Body of pancreas (tissue), 4 donors: ENCODE results near the gene MXD3. TPM values are rescaled to one million over a fixed set of nuclear protein-coding genes. Genes with fewer than 3 reads are reported as not detected.

Experiments
- ATAC-seq: fragments of 150-250 bp; one replicate; pipeline ENCODE4 v1.9.1; 2016
- DNase-seq, 4 donors: peaks; one replicate each; pipeline ENCODE4 v3.0.0-alpha.2; 2019
- H3K27ac ChIP-seq, 4 donors: fragments of 200-600 bp; sonication (generic); 1 replicate in 3 of 4; 2 replicates in 1 of 4; pipeline versions ENCODE4 v1.5.1 to v1.6.1; 2016 to 2019; ENCODE audit warnings: mild to moderate bottlenecking in 1 of 4, mixed read lengths in 1 of 4, moderate library complexity in 1 of 4
- H3K27me3 ChIP-seq, 2 donors: fragments of 200-600 bp; sonication (generic); one replicate each; pipeline ENCODE4 v1.6.0; 2016; ENCODE audit warnings: mild to moderate bottlenecking in 1 of 2
- H3K36me3 ChIP-seq, 2 donors: fragments of 200-600 bp; sonication (generic); replicated peaks in 1 of 2; 2 replicates each; pipeline ENCODE4 v1.5.1; 2016; ENCODE audit warnings: low read depth in 2 of 2; ENCODE audit not compliant: insufficient read depth in 1 of 2
- H3K4me1 ChIP-seq: fragments of 200-600 bp; sonication (generic); one replicate; pipeline ENCODE4 v1.6.0; 2016
- H3K4me3 ChIP-seq, 2 donors: fragments of 200-600 bp; sonication (generic); 1 replicate in 1 of 2; 2 replicates in 1 of 2; pipeline ENCODE4 v1.5.1; 2016 to 2019
- H3K9me3 ChIP-seq, 3 donors: fragments of 200-600 bp; sonication (generic); 1 replicate in 2 of 3; 2 replicates in 1 of 3; pipeline ENCODE4 v1.5.1; 2016
- CTCF ChIP-seq, 7 experiments: fragments of 450-650 bp in 4 of 7; fragments of 200-600 bp in 3 of 7; sonication (generic) in 3 of 7; IDR thresholded peaks; one replicate each; pipeline ENCODE4 v1.5.1; 2016 to 2019; ENCODE audit warnings: antibody characterized with exemption in 7 of 7
- POLR2A ChIP-seq, 3 donors: fragments of 450-650 bp; IDR thresholded peaks; one replicate each; pipeline ENCODE4 v1.6.1; 2016; ENCODE audit warnings: antibody characterized with exemption in 3 of 3, mild to moderate bottlenecking in 2 of 3
- WGBS, 2 donors: methylation state at CpG; one replicate each; pipeline ENCODE4 v1.1.5; 2017; 5-methylcytosine and 5-hydroxymethylcytosine counted together
- intact Hi-C: fragments of 100-400 bp; cut with DNase I; formaldehyde crosslinking; loops from one replicate; pipeline ENCODE4 v1.15.1; 2023
- total RNA-seq, 2 donors: library from RNA; depleted of rRNA; stranded (reverse); fragments of >200 nt; gene quantifications; one replicate each; pipeline ENCODE4 v1.1.0, GENCODE V29; 2016

Gene MXD3
- total RNA-seq, 2 donors from 2014 or later = 13.2 to 21.4 TPM

- intact Hi-C loops = loop anchor here (5.0 to 10.0 kb wide), 2 partner anchors 63 to 160 kb away; partner anchors contain the start of gene DBN1
- Histone ChIP-seq H3K4me3 (no peak overlapping the region), H3K27me3 (no peaks in the 10 kb centered on the region), H3K36me3 (no peaks in the 10 kb centered on the region), H3K9me3 (no peaks in the 10 kb centered on the region), H3K27ac (no peak overlapping the region), H3K4me1 (peaks cover 47% of the 10 kb centered on the region)
- DNase-seq = peak in 1 of 4 donors; percentile 11
- no peak for ATAC-seq
- 88 to 91% methylated on average over 14 to 17 of the region's 18 CpGs for WGBS, 2 donors
- TF ChIP-seq POLR2A (IDR thresholded peaks at IDR 0.05) (no peak), CTCF (IDR thresholded peaks at IDR 0.05) (no peak)
Observed at GRCh38 chr5:177314376-177315342, 3.0 kb upstream of the MXD3 start.

GRCh38 chr5:177313561-177314259 lies 2.0 kb upstream of the MXD3 start:
- intact Hi-C loops = loop anchor here (5.0 to 10.0 kb wide), 2 partner anchors 64 to 161 kb away; partner anchors contain the start of gene DBN1
- 92 to 94% methylated on average over 15 of the region's 15 CpGs for WGBS, 2 donors
- Histone ChIP-seq H3K4me1 (peaks cover 56% of the 10 kb centered on the region), H3K27ac (no peak overlapping the region), H3K9me3 (no peaks in the 10 kb centered on the region), H3K36me3 (no peaks in the 10 kb centered on the region), H3K4me3 (no peak overlapping the region), H3K27me3 (no peaks in the 10 kb centered on the region)
- DNase-seq (peak in 1 of 4 donors; percentile 8), ATAC-seq (no peak)
- no peak for TF ChIP-seq POLR2A (IDR thresholded peaks at IDR 0.05)
- no peak for TF ChIP-seq CTCF (IDR thresholded peaks at IDR 0.05)

- WGBS, 2 donors = 28 to 31% methylated on average over 8 to 19 of the region's 19 CpGs
- H3K27me3 ChIP-seq = no peaks in the 10 kb centered on the region
- H3K27ac ChIP-seq = no peak overlapping the region
- H3K9me3 ChIP-seq = no peaks in the 10 kb centered on the region
- H3K4me1 ChIP-seq = peaks cover 56% of the 10 kb centered on the region
- intact Hi-C loops = loop anchor here (5.0 to 10.0 kb wide), 2 partner anchors 65 to 162 kb away; partner anchors contain the start of gene DBN1
- peak in 1 of 4 donors; percentile 11 for DNase-seq
- ATAC-seq = no peak
- H3K4me3 ChIP-seq = no peak overlapping the region
- H3K36me3 ChIP-seq = no peaks in the 10 kb centered on the region
- TF ChIP-seq CTCF (IDR thresholded peaks at IDR 0.05) = no peak
- no peak for TF ChIP-seq POLR2A (IDR thresholded peaks at IDR 0.05)
Observed at GRCh38 chr5:177312649-177313181, 1.0 kb upstream of the MXD3 start.

GRCh38 chr5:177311392-177311722 lies 341 bp downstream of the MXD3 start:
- WGBS, 2 donors = 31 to 40% methylated on average over 1 to 22 of the region's 23 CpGs
- intact Hi-C loops = loop anchor here (5.0 to 10.0 kb wide), 2 partner anchors 66 to 163 kb away; partner anchors contain the start of gene DBN1
- ATAC-seq = no peak
- Histone ChIP-seq H3K27ac (peak overlapping the region in 3 of 4 donors; percentile 30 to 62 (median 56)), H3K27me3 (no peaks in the 10 kb centered on the region), H3K4me3 (no peak overlapping the region), H3K36me3 (peaks cover 0 to 4% of the 10 kb centered on the region in 2 donors), H3K4me1 (peaks cover 59% of the 10 kb centered on the region), H3K9me3 (no peaks in the 10 kb centered on the region)
- TF ChIP-seq POLR2A (IDR thresholded peaks at IDR 0.05) = no peak
- TF ChIP-seq CTCF (IDR thresholded peaks at IDR 0.05) = no peak
- DNase-seq = peak in 1 of 4 donors; percentile 40
